HCT116 (cell line): ENCODE data around the gene KTI12. TPM values are rescaled to one million over a fixed set of nuclear protein-coding genes. Genes with fewer than 3 reads are reported as not detected.

Experiments used
- ATAC-seq: fragments of 200-7000 bp; cut with Tn5 transposase; 2 replicates; pipeline ENCODE4 v1.9.1; 2020; ENCODE audit warnings: mild to moderate bottlenecking, moderate library complexity
- BruUV-seq: library from RNA; stranded (reverse); fragments of 400-500 nt; replicated peaks from 2 replicates; lab custom pipeline; 2021; lab: Mats Ljungman, UMichigan
- CTCF ChIA-PET: fragments of 300-600 bp; sonication (Branson Sonifier 250); formaldehyde crosslinking; loops from one replicate; lab custom pipeline; 2021; ENCODE audit warnings: antibody characterized with exemption; lab: Charles Lee
- POLR2A ChIA-PET: fragments of 300-600, 350-600 bp; sonication (Branson Sonifier 250); formaldehyde crosslinking; loops from one replicate; lab custom pipeline; 2021; ENCODE audit warnings: antibody characterized with exemption; lab: Charles Lee
- RAD21 ChIA-PET, 2 experiments: fragments of 300-600 bp; sonication (Branson Sonifier 250); formaldehyde crosslinking; loops; one replicate each; lab custom pipeline; 2023; ENCODE audit warnings: low total read pairs in 2 of 2; ENCODE audit not compliant: uncharacterized antibody in 2 of 2, unreplicated experiment in 2 of 2, low non-redundant PET in 1 of 2; lab: Charles Lee
- DNase-seq: peaks from one replicate; pipeline ENCODE4 v3.0.0-alpha.2; 2010; ENCODE audit warnings: low read depth, low spot score
- H2AFZ ChIP-seq: fragments of 200-600 bp; shearing (Covaris generic), sonication (generic); 2 replicates; pipeline ENCODE4 v1.6.1; 2017; ENCODE audit warnings: low read depth, mixed run types, mixed read lengths, antibody characterized with exemption, low read length; ENCODE audit not compliant: poor library complexity, severe bottlenecking
- H3K27ac ChIP-seq: 2 replicates; pipeline ENCODE4 v1.5.1; 2012; ENCODE audit warnings: low read depth, low read length
- H3K27me3 ChIP-seq: fragments of 200-600 bp; sonication (generic); 2 replicates; pipeline ENCODE4 v1.6.1; 2016; ENCODE audit warnings: mixed run types, low read length, mixed read lengths; ENCODE audit not compliant: insufficient read depth
- H3K36me3 ChIP-seq, 2 experiments: fragments of 200-500 bp in 1 of 2; fragments of 200-600 bp in 1 of 2; sonication (Bioruptor generic) in 1 of 2; sonication (generic) in 1 of 2; 2 replicates each; pipeline versions ENCODE4 v1.5.1 to v1.6.1; 2014 to 2016; ENCODE audit warnings: low read length in 2 of 2, inconsistent platforms in 1 of 2, mixed read lengths in 1 of 2, mixed run types in 1 of 2; ENCODE audit not compliant: insufficient read depth in 2 of 2, control insufficient read depth in 1 of 2
- H3K4me1 ChIP-seq, 2 experiments: fragments of 200-600 bp in 1 of 2; sonication (generic) in 1 of 2; 2 replicates each; pipeline versions ENCODE4 v1.5.1 to v1.6.1; 2012 to 2017; ENCODE audit warnings: low read length in 2 of 2, inconsistent platforms in 1 of 2, mild to moderate bottlenecking in 1 of 2, mixed read lengths in 1 of 2, mixed run types in 1 of 2, moderate library complexity in 1 of 2; ENCODE audit not compliant: insufficient read depth in 2 of 2, control insufficient read depth in 1 of 2
- H3K4me2 ChIP-seq: fragments of 200-600 bp; sonication (generic); 2 replicates; pipeline ENCODE4 v1.6.1; 2017; ENCODE audit warnings: mixed run types, low read length, mixed read lengths
- H3K4me3 ChIP-seq, 2 experiments: fragments of 200-600 bp in 1 of 2; sonication (generic) in 1 of 2; replicated peaks in 1 of 2; 2 replicates each; pipeline ENCODE4 v1.5.1; 2011 to 2016; ENCODE audit warnings: low read length in 2 of 2, control low read depth in 1 of 2, low read depth in 1 of 2, mild to moderate bottlenecking in 1 of 2, mixed read lengths in 1 of 2, mixed run types in 1 of 2
- H3K79me2 ChIP-seq: fragments of 200-600 bp; sonication (generic); 2 replicates; pipeline ENCODE4 v1.6.1; 2017; ENCODE audit warnings: mild to moderate bottlenecking, mixed run types, low read length, moderate library complexity, mixed read lengths; ENCODE audit not compliant: insufficient read depth
- H3K9ac ChIP-seq: fragments of 200-600 bp; sonication (generic); 2 replicates; pipeline ENCODE4 v1.6.1; 2016; ENCODE audit warnings: low read length, mixed read lengths
- H3K9me2 ChIP-seq: fragments of 200-600 bp; sonication (generic), shearing (Covaris generic); 2 replicates; pipeline ENCODE4 v1.6.1; 2017; ENCODE audit warnings: mixed run types, mild to moderate bottlenecking, moderate library complexity; ENCODE audit not compliant: insufficient read depth
- H3K9me3 ChIP-seq, 2 experiments: fragments of 200-500 bp in 1 of 2; fragments of 200-600 bp in 1 of 2; sonication (Bioruptor generic) in 1 of 2; sonication (generic) in 1 of 2; 2 replicates each; pipeline ENCODE4 v1.6.1; 2014 to 2017; ENCODE audit warnings: low read length in 2 of 2, mixed read lengths in 2 of 2, inconsistent platforms in 1 of 2, low read depth in 1 of 2, mild to moderate bottlenecking in 1 of 2, mixed run types in 1 of 2, moderate library complexity in 1 of 2; ENCODE audit not compliant: control insufficient read depth in 1 of 2, insufficient read depth in 1 of 2
- H4K20me1 ChIP-seq: fragments of 200-600 bp; sonication (generic), shearing (Covaris generic); 2 replicates; pipeline ENCODE4 v1.6.1; 2017; ENCODE audit warnings: mixed run types, mild to moderate bottlenecking, moderate library complexity; ENCODE audit not compliant: insufficient read depth
- ATF3 ChIP-seq: IDR thresholded peaks from 2 replicates; pipeline ENCODE4 v1.6.1; 2012
- CBX3 ChIP-seq: IDR thresholded peaks from 2 replicates; pipeline ENCODE4 v1.6.1; 2012; ENCODE audit warnings: low read depth
- CEBPB ChIP-seq: IDR thresholded peaks from 2 replicates; pipeline ENCODE4 v1.6.1; 2012; ENCODE audit warnings: low read depth
- CTCF ChIP-seq, 3 experiments: fragments of 200-600 bp in 1 of 3; sonication (generic) in 1 of 3; IDR thresholded peaks in 2 of 3; conservative IDR thresholded peaks in 1 of 3; 2 replicates each; pipeline ENCODE4 v1.5.1; 2012 to 2017; ENCODE audit warnings: low read depth in 2 of 3, low read length in 2 of 3, antibody characterized with exemption in 1 of 3, borderline replicate concordance in 1 of 3, control low read depth in 1 of 3, mild to moderate bottlenecking in 1 of 3, mixed read lengths in 1 of 3, mixed run types in 1 of 3, moderate library complexity in 1 of 3; ENCODE audit not compliant: insufficient read depth in 1 of 3
- EGR1 ChIP-seq: IDR thresholded peaks from 2 replicates; pipeline ENCODE4 v1.6.1; 2012; ENCODE audit warnings: low read depth
- EZH2 ChIP-seq: fragments of 200-600 bp; sonication (generic); IDR thresholded peaks from 2 replicates; pipeline ENCODE4 v1.6.1; 2017; ENCODE audit warnings: antibody characterized with exemption, mixed run types
- EZH2phosphoT487 ChIP-seq: fragments of 200-600 bp; IDR thresholded peaks from 2 replicates; pipeline ENCODE4 v1.6.1; 2018; ENCODE audit warnings: antibody characterized with exemption, borderline replicate concordance
- MAX ChIP-seq: IDR thresholded peaks from 2 replicates; pipeline ENCODE4 v1.6.1; 2012
- POLR2AphosphoS5 ChIP-seq: IDR thresholded peaks from 2 replicates; pipeline ENCODE4 v1.6.1; 2011; ENCODE audit warnings: mild to moderate bottlenecking, low read depth, low read length, moderate library complexity
- RAD21 ChIP-seq: IDR thresholded peaks from 2 replicates; pipeline ENCODE4 v1.6.1; 2012; ENCODE audit warnings: low read depth, mild to moderate bottlenecking
- SRF ChIP-seq: IDR thresholded peaks from 2 replicates; pipeline ENCODE4 v1.6.1; 2012; ENCODE audit warnings: low read depth
- YY1 ChIP-seq: IDR thresholded peaks from 2 replicates; pipeline ENCODE4 v1.6.1; 2011; ENCODE audit warnings: low read length, low read depth, moderate library complexity, mild to moderate bottlenecking; ENCODE audit not compliant: insufficient replicate concordance; ENCODE audit errors: extremely low read depth
- ZBTB33 ChIP-seq: IDR thresholded peaks from 2 replicates; pipeline ENCODE4 v1.6.1; 2011; ENCODE audit warnings: mild to moderate bottlenecking, low read length, moderate library complexity; ENCODE audit not compliant: insufficient replicate concordance; ENCODE audit errors: extremely low read depth
- ZNF274 ChIP-seq: fragments of 200-500 bp; sonication (Bioruptor generic); IDR thresholded peaks from 2 replicates; pipeline ENCODE4 v1.6.1; 2014; ENCODE audit warnings: mild to moderate bottlenecking, low read depth, low read length, inconsistent platforms
- intact Hi-C: fragments of 100-400 bp; cut with micrococcal nuclease; formaldehyde crosslinking; loops from 2 replicates; pipeline ENCODE4 v1.10.0; 2022
- total RNA-seq: library from RNA; stranded (reverse); gene quantifications from one replicate; pipeline ENCODE4 v1.2.1, GENCODE V29; 2021; ENCODE audit not compliant: unreplicated experiment

KTI12 gene
- total RNA-seq, 1 experiment from 2014 or later, result 8.2 TPM

GRCh38 chr1:51982161-51982560 lies 51.4 kb downstream of the KTI12 start:
- H3K4me1 ChIP-seq, result peaks cover 5 to 12% of the 10 kb centered on the region in 2 experiments; a peak in 3 of 4 replicates
- no peak for DNase-seq
- no peak for TF ChIP-seq ZBTB33
- TF ChIP-seq ATF3, result no peak
- TF ChIP-seq YY1, result no peak
- no peak for TF ChIP-seq POLR2AphosphoS5
- no peak for TF ChIP-seq ZNF274
- no peak for TF ChIP-seq SRF
- no peak for TF ChIP-seq RAD21
- no peak for TF ChIP-seq MAX
- TF ChIP-seq CEBPB, result no peak
- no peak for TF ChIP-seq CBX3
- TF ChIP-seq CTCF (IDR thresholded peaks at IDR 0.05 in 2 of 3, conservative IDR thresholded peaks at IDR 0.05 in 1 of 3; ENCODE audit: borderline replicate concordance in 1 of 3, insufficient read depth in 1 of 3, low read depth in 2 of 3, low read length in 2 of 3), result no peak
- TF ChIP-seq EZH2phosphoT487, result no peak
- no peak for TF ChIP-seq EZH2
- TF ChIP-seq EGR1, result no peak
- TF ChIP-seq, all 23 proteins: peak for 0
- H3K36me3 ChIP-seq, result no peaks in the 10 kb centered on the region; a peak in 1 of 4 replicates
- H3K9me2 ChIP-seq, result no peaks in the 10 kb centered on the region
- no peaks in the 10 kb centered on the region for H3K27me3 ChIP-seq
- no peak overlapping the region for H3K9ac ChIP-seq
- ATAC-seq, result no peak
- H3K9me3 ChIP-seq, result no peaks in the 10 kb centered on the region
- intact Hi-C loops, result no loop called here
- H3K4me3 ChIP-seq, result no peak overlapping the region
- H2AFZ ChIP-seq, result no peak overlapping the region
- RAD21 ChIA-PET, result no interaction called here
- POLR2A ChIA-PET, result no interaction called here
- no peaks in the 10 kb centered on the region for H3K79me2 ChIP-seq
- no peak overlapping the region for H3K4me2 ChIP-seq
- H3K27ac ChIP-seq, result no peak overlapping the region
- CTCF ChIA-PET, result no interaction called here
- BruUV-seq, result no TSS peak
- no peaks in the 10 kb centered on the region for H4K20me1 ChIP-seq

Other genes with a start within 250 kb of the KTI12 start
- 182 TPM for gene NRDC, start 155.1 kb downstream of the KTI12 start, total RNA-seq
- gene RAB3B, start 43.1 kb downstream of the KTI12 start, total RNA-seq, result 15.1 TPM
- gene TXNDC12, start 21.4 kb upstream of the KTI12 start, total RNA-seq, result 82.8 TPM
- 56.6 TPM for gene BTF3L4, start 22.5 kb upstream of the KTI12 start, total RNA-seq
- gene ZFYVE9, start 108.3 kb upstream of the KTI12 start, total RNA-seq, result 14.2 TPM